SH-SY5Y (cell line): ENCODE data around the gene ODAD3.

Experiments used
- GATA2 ChIP-seq: IDR thresholded peaks from 2 replicates; pipeline ENCODE4 v1.6.1; 2011; ENCODE audit warnings: mild to moderate bottlenecking, low read depth, low read length
- GATA3 ChIP-seq: IDR thresholded peaks from 2 replicates; pipeline ENCODE4 v1.6.1; 2011; ENCODE audit warnings: low read depth, mild to moderate bottlenecking, low read length, moderate library complexity

GRCh38 chr19:11397089-11397610 is 37.8 kb downstream of the ODAD3 start:
- TF ChIP-seq GATA2 = no peak
- TF ChIP-seq GATA3 = no peak
